Measurements from ENCODE around the gene SAMD14.

The SAMD14 gene

DNA sequence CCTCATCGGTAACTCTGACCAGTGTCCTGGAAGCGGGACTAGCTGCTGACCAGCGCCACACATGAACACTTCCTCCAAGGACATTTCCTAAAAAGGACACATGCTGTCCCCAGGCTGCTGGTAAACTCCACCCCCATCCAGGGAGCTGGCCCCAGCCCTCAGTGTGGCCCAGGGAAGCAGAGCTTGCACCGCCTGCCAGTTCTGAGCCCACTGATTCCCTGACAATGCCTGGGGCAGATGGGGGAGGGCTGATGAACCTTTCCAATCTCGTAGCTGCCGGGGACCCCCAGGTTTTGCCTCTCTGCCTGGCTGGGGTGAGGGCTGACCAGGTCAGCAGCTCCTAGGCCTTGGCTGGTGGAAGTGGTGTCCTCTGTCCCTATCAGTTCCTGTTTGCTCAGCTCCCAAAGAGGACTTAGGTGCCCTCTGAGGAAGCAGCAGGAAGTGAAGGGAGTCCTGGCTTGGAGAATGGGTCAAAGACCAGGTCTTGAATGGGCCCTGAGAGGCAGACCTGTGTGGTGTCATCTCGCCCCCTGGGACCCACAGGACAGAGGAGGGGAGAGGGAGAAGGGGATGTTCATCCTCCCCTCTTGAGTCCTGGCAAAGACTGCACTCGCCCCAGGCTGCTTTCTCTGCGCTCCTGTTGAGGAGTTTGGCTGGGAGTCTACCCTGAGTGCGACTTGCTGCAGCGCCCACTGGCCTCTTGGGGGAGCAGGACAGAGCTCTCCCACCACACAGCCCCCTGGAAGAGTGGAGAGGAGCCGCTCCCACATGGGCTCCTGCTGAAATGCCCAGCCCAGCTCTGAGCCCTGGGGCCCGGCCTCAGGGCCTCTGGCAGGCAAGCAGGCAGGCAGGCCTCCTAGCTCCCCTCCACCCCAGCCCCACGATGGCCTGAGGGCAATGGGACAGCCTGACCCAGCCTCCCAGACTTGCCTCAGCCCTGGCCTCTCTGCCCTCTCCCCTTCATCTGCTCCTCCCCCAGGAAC is 18.0 kb downstream of the SAMD14 start:
- no peak for DNase-seq

DNA sequence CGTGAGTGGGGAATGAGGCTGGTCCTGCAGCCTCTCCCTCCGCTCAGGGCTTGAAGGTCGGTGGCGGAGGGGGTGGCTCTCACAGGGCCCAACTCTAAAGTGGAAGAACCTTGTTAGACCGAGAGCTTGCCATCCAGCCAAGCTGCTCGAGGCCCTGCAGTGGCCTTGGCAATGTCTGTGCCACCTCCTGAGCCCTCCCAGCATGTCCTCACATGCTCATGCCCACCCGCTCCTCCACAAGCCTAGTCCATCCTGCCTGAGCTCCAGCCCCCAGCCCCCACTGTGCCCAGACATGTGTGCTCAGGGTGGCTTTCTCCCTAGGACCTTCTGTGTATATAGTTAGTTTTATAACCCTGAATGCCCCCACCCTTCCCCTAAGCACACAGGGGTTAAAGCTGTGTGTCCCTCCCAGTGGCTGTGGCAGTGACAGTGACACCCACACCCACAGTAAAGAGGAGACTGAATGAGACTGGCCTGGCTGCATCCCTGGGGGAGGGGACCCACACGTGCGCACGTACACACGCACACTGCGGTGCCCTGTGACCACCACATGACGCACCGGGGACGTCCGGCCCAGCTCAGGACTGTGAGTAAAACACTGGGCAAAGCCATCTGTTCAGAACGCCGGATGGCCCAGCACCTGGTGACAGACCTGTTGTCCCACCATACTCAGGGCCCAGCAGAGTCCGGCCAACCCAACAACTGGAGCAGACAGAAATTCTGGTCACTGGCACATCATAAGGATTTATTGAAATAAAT is 19.2 kb downstream of the SAMD14 start:
- DNase-seq, result no peak

DNA sequence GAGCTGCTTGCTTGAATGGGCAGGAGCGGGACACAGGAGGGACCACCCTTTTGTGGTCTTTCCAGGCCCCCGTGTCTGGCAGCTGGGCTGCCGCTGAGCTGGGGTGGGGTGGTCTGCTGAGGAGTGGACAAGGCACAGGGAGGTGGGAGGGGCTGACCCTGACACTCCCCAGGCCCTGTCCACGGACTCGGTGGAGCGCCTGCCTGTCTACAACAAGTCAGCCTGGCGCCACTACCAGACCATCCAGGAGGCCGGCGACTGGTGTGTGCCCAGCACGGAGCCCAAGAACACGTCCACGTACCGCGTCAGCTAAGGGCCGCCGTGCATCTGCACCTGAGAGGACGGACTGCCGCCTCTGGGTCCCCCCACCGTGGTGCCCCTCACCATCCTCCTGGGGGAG is 20.2 kb downstream of the SAMD14 start:
- no peak for DNase-seq

DNA sequence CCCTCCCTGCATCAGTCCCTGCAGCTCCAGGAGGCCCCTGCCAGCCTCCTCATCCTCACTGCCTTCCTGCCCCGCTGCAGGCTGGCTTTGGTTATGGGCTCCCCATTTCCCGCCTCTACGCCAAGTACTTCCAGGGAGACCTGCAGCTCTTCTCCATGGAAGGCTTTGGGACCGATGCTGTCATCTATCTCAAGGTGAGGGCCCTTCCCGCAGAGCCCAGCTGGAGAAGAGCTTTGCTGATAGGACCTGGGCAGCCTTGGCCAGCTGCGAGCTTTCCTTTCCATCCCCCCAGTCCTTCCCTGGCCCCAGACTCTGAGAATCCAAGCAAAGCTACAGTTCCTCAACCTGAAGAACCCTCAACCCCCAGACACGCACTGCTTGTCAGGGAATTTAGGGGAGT is 20.8 kb downstream of the SAMD14 start:
- DNase-seq, result no peak

DNA sequence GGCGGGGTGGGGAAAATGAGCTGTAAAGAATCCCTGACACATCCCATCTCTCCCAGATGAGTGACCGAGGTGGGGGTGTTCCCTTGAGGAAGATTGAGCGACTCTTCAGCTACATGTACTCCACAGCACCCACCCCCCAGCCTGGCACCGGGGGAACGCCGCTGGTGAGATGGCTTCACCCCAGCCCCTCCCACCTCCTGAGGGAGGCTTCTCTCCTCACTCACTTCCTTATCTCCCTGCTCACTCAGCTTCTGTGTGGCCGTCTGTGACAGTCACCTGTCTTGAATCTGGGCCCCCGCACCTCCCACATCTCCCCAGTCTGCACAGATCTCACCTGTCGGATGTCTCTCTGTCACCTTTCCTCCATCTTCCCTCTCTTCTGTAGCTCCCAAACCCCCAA is 21.4 kb downstream of the SAMD14 start:
- no peak for DNase-seq

DNA sequence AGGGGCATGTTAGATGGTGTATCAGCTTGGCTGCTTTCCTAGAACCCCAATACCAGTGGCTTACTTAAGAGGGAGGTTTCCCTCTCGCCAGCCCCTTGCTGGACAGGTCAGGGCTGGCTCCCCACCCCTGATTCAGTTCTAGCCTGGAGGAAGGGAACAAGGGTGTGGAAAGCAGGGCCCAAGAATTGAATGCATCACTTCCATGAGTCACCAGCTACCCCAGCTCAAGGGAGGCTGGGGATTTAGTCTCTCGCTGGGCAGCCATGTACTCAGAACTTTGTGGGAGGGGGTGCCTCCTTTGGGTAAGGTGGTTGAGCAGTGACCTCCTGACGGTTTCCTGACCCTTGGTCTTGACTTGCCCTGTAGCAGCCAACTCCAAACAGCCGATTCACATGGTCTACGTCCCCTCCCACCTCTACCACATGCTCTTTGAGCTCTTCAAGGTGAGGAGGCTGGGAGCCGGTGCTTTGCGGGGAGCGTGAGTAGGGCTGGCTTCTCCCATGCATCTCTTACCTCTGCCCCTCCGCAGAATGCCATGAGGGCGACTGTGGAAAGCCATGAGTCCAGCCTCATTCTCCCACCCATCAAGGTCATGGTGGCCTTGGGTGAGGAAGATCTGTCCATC is 22.1 kb downstream of the SAMD14 start:
- no peak for DNase-seq

DNA sequence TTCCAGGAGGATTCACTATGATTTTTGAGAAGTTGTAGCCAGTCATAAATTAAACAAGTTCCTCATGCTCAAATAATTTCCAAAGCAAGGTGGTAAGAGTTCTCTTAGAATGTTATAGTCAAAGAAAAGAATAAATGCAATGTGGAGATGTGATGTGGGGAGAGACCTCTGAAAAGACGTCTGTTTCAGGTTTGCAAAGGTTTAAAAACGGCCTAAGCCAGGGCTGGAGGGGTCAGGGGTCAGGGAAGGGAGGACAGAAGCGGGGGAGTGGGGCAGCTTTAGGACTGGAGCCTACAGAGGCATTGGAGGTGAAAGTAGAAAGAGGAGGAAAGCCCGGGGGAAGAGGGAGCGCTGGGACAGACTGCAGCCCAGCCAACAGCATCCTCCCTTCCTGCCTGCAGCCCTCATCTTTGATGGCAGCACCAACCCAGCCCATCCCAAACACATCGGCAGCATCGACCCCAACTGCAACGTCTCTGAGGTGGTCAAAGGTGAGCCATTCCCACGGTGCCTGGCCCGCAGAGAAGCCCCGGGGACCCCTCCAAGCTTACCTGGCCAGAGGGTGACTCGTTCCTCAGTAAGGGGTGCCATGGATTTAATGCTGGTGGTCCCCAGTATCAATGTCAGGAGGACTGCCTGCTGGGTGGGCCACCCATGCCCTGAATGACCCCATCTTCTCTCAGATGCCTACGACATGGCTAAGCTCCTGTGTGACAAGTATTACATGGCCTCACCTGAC is 23.4 kb downstream of the SAMD14 start:
- DNase-seq, result no peak

DNA sequence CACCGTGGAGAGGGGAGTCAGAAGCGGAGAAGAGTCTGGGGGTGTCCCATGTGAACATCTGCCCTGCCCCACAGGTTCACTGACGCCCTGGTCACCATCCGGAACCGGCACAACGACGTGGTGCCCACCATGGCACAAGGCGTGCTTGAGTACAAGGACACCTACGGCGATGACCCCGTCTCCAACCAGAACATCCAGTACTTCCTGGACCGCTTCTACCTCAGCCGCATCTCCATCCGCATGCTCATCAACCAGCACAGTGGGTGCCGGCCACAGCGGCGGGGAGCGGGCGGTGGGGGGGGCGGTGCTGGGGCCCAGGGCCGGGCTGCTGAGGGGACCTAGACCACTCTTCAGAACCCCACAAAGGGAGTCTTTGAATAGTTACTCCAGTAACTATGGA is 24.1 kb downstream of the SAMD14 start:
- DNase-seq, result no peak

DNA sequence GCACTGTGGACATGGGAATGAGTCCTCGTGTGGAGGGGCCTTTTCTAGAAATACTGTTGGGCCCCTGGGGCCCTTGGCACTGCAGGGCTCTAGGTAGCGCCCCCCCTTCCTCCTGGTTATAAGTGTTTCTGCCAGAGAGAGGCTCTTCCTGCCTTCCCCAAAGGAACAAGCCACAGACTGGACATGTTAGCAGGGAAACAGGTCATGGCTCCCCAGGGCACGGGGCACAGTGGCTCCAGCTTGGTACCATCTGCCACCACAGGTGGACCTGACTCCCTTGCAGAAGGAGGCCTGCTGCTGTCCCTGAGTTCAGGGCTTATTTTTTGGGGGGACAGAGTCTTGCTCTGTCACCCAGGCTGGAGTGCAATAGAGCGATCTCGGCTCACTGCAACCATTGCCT is 26.0 kb downstream of the SAMD14 start:
- DNase-seq, result no peak

DNA sequence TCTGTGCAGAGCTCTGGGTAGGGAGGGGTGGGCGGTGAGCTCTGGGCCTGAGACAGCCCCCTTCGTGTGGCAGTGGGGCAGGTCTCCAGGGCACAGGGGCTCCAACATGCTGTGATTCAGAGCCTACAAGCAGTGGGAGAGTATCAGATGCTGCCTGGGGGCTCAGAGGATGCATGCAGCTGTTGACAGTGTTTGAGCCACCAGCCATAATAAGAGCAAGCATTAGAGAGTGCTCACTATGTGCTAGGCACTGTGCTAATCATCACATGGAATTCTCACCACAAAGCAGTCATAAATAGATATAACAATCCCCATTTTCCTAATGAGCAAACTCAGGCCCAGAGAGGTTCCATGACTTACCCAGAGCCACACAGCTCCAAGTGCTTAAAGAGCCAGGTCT is 26.7 kb downstream of the SAMD14 start:
- DNase-seq, result no peak

DNA sequence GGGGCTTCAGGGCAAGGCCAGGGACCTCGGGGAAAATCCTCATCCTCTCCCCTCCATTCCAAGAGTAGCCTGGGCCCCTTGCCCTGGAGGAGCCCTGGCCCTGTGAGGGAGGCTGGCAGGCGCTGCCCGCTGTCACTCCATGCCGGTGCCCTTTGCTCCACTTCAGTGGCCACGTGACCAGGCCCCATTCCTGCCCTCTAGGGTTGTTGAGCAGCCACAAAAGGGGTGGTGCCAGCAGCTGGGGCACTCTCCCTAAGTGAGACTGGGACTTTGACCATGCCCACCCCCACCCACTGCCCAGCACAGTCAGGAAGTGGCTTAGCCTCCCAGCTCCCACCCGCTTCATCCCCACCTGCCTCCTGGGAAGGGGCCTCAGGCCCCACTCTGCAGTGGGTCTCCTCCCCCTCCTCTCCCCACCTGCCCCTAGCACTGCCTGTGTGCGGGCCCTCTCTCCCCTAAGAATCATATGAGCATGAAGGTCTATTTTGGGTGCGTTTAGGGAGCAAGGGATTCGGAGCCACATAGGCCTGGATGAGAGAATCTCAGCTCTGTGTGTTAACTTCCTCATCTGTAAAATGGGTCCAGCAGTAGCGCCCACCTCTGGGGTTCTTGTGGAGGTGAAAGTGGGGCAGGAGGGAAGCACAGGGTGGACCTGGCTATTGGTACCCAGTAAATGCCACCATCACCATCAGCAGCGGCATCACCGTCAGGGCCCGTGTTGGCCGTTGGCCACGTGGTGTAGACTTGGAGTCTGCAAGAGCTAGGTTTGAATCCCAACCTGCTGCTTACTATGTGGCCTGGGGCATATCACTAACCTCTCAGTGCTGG is 27.6 kb downstream of the SAMD14 start:
- no peak for DNase-seq

DNA sequence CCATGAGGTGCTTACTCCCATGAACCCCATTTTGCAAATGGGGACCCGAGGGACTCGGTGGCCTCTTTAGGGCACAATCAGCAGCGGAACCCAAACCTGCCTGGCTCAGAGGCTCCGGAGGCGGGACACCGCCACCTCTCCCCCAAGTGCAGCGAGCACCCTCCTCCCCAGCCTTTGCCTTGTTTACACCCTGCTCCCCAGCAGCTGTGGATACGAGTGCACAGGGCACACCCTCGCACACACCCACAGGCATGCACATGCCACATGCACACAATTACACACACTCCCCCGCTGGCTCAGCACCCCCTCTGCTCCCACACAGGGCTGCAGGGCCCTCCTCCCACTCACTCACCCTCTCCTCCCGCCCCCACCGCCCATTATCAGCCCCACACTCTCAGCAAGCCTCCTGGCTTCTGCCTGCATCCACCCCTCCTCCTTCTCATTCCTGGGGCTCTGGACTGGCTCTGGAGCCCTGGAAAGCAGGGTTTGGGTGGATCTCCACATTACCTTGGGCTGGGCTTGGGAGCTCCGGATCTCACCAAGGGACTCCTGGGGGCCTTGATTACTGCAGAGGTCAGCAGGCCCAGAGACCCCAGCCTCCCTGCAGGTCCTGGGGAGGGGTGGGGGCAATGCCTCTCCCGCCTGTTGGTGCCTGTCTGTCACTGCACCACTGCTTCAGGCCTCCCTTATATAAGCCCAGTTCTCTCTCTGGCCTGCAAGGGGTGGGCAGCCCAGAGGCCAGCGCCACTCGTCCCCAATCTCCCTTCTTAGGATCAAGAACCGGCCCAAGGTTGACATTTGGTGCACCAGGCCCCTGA is 28.4 kb downstream of the SAMD14 start:
- no peak for DNase-seq

DNA sequence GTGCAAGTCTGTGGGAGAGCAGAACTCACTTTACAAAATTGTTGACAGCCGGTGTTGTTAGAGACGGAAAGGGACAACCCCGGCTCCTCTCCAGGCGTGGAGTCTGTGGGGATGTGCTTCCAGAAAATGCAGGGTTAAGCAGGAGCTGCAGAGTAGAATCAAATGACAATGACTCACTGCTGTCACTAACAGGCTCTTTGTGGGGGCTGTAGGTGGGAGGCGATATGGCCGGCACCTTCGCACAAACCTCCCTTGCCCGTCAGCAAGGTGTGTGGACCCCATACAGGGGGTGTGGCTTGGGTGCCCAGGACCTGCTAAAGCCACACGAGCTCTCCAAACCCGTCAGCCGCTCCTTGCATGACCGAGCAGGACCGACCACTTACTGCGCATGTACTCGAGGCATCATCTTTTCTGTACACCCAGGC is 29.0 kb downstream of the SAMD14 start:
- no peak for DNase-seq

DNA sequence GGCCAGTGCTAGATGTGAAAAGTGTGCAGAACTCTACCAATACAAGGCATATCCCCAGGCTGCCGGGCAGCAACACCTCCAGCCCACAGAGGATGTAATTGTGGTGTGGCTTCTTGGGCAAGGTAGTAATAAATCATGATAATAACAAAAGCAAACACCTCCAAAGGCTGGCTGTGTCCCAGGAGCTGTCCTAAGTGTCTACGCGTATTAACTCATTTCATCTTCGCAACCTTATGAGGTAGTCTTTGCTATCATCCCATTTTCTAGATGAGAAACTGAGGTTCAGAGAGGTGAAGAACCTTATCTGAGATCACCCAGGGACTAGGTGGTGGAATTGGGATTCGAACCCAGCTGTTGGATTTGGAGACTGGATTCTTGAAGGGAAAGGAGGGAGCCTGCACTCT is 29.5 kb downstream of the SAMD14 start:
- no peak for DNase-seq

DNA sequence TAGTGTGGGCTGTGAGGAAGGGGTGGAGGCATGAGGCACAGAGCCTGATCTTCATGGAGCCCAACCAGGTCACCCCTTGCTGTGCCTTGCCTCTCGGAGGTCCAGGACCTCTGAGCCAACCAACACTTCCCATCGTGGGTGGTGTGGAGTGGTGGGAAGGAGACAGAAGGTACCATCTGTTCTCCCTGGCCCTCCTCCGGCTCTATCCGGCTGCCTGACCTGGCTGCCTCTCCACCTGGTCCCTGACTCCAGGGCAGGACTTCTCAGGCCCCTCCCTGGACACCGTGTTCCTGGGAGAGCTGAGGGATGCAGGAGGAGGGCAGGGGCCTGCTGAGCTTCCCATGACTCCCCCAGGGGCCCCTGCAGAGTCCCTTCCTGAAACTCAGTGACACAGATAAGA is 31.0 kb downstream of the SAMD14 start:
- no peak for DNase-seq

DNA sequence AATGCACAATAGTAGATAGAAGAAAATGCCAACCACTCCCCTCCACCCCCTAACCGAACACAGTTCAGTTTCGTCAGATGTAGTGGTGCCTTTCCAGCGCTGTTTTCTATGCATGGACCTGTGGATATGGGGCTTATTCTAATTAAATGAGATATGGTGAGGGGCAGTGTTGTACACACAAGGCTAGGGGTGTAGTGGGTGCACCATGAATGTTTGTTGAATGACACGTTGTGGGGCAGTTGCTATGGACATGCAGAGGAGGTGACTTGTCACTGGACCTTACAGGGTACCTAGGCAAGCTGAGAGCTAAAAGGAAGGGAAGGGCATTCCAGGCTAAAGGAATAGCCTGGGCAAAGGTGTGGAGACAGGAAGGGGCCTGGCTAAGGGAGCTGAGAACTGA is 31.4 kb downstream of the SAMD14 start:
- DNase-seq, result no peak

DNA sequence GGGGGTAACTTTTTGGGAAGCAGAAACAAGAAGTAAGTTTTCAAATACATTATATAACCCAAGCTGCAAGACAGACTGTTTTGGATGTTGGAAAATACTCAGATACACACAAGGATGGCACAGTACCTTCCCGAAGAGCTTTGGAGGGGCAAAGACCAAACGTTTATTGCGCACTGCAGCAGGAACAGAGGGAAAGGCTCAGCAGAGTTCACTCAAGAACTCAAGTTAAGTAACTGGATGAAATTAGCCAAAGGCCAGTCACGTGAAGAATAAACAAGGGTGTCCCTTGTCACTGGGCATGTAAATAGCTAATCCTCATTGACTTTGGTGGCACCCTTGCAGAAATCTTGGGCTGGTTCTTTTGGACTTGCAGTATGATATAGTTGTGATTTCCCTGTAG is 32.0 kb downstream of the SAMD14 start:
- no peak for DNase-seq

DNA sequence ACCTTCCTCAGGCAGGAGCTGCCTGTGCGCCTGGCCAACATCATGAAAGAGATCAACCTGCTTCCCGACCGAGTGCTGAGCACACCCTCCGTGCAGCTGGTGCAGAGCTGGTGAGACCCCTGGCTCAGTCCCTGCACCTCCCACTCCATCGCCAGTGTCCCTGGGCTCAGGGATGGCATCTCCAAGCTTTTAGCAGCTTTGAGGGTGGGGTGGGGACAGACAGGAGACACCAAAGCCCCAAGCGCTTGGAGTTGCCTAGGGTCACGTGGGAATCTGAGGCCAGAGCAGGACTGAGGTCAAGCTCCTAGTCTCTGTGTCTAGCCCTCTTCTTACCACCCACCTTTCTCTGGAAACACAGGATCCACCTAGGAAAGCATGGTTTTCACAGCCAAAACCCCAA is 32.5 kb downstream of the SAMD14 start:
- DNase-seq, result no peak

DNA sequence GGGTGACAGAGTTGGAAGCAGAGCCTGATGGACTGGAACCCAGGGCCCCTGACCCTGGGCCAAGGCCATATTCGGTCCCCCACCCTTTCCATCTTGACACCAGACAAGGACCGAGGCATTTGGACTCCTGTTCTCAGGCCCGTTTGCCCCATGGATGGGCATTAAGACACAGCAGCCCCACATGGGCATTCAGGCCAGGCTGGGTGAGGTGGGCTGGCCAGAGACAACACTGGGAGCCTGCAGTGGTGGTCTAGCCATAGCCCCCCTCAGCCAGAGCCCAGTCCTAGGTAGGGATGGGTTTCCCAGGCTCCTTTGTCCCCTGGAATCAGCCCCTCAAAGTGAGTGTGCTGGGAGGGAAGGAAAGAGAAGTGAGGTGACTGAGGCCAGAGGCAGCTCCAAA is 33.2 kb downstream of the SAMD14 start:
- DNase-seq, result no peak

DNA sequence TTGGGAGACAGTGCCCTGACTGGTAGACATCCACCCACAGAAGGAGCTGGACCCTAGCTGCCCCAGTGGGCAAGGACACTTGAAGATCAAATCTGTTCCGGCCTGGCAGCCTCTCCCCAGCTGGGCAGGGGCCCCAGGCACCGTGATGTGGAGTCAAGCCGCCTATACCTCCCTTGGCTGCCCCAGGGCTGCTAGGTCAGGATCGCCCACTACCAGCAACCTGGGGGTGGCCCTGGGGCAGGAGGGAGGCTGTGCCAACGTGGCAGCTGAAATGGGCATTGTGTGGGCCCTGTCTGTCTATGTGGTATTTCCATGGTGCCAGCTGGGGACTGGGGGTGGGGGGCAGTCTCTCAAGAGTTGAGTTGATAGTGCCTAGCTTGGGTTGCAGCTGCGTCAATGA is 33.9 kb downstream of the SAMD14 start:
- no peak for DNase-seq

DNA sequence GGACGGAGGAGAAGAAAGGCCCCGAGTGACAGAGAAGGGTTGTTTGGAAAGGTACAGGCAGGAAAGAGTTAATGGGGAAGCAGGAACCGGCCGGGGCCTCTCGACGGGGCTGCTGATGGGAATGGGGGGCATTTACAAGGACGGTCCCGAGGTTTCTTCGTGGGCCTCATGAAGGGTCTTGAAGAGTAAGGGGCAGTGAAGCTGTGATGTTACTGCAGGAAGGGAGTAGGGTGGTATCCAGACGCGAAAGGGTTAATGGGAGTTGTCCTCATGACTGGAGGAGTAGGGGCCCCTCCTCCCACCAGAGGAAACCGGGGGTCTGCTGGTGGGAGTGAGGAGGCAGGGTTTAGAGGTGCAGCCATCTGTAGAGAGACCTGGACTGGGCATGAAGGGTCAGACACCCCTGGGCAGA is 34.3 kb downstream of the SAMD14 start:
- no peak for DNase-seq
